Germinal center (tissue), 1 donor: ENCODE measurements around the gene CDH13.

Experiments used
- DNase-seq: peaks from one replicate; pipeline ENCODE4 v3.0.0; 2012; ENCODE audit warnings: mixed read lengths, low spot score

The CDH13 gene

DNA sequence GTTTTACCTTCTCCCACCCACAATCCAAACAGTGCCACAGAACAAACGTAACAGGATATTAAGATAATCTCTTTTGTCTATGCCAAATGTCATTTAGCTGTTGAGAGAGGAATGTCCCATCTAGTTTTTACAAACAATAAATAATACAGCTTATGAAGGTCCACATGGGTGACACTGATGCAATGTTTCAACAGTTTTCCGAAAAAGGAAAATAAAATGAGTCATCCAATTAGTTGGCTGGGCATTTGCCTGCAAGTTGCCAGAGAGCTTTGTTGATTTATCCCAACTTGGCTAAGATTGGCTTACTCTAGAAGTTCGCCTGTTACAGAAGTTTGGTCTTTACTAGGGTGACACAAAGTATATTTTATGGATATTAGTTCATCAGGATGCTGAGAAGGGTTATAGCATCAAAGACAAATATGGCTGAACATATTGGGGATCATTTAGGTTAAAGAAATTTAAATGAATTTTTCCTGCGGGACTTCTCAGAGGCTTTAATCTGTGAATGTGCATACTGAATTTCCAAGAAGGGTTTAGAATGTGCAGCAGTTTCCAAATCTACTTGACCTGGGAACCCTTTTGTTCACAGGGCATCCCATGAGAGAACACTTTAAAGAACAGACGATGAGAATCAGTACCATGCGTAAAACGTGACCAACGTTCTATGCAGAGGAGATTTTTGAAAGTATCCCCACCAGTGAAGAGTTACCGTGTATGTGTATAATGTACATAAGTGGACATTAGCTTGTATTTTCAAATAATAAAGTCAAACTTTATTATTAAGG is 73.1 kb downstream of the CDH13 start:
- no peak for DNase-seq

- no peak for DNase-seq
These were observed 73.9 kb downstream of the CDH13 start for GRCh38 chr16:82700541-82701235.

DNA sequence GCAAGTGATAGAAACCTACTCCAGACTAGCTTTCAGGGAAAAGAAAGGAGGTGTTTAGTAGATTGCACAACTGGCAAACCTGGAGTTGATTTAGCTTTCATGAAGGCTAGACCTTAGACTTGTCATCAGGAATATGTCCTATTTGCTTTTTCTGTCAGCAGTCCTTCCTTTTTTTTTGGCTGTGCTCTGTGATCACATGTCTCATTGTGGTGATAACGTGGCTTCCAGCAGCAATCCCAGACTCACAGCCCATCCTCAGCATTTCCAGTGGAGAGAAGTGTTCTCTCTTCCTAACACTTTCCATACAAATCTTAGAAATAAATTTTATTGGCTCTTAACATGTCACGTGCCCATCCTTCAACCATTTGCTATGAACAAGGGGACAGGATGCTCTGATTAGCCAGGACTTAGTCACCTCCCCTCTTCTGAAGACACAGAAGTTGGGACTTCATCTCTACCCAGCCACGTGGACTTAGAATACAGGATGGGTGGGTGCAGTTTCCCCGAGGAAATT is 74.7 kb downstream of the CDH13 start:
- no peak for DNase-seq

DNA sequence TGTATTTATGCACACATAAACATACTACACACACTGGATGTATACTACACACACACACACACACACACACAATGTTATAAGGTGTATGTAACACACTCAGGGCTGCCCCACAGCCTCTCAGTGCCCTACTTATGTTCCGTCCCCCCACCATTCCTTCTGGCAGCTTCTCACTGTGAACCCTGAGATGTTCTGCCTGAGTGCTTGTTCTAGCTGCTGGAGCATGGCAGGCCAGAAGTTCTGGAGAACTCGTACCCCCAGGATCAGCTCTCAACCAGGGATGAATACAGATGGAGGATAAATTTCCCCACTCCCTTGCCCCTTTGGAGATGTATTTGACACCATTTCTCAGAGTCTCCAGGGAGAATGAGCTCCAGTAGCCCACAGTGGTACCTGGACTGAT is 76.4 kb downstream of the CDH13 start:
- no peak for DNase-seq

DNA sequence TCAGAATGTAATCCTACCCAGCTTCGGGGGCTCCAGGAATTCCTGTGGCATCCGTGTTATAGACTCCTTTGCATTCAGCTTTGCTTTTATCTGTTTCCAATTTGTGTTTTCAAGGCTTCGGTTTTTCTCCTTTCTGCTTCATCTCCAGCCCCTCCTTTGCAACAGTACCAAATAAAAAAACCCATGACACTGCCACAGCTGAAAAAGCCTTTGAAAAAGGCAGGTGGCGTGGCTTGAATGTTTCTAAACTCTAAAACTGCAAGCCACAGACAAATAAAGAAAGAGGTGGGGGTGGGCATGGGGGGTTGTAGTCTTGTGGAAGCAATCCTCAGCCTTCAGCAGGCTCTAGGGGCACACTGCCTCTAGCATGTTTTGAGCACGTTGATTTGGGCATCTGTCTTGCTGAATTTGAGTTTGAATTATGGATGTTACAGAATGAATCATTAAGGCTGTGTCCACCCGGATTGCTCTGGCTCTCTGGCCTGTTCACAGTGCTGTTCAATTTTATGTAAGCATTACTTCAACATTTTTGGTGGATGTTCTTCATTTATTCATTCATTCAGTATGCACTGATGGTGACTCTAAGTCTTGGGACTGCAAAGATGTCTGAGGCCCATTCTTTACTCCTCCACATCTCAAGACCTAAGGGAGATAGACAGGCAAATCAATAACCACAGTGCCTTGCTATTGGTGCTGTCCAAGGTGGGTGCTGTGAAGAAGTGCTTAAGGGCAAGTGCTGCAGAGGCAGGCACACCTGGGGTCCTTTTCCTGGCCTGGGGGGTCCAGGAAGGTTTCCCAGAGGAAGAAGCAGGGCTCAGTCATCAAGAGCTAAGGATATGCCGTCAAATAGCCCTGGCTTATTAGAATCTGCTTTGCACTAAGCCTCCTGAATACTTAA is 77.4 kb downstream of the CDH13 start:
- DNase-seq, result no peak

DNA sequence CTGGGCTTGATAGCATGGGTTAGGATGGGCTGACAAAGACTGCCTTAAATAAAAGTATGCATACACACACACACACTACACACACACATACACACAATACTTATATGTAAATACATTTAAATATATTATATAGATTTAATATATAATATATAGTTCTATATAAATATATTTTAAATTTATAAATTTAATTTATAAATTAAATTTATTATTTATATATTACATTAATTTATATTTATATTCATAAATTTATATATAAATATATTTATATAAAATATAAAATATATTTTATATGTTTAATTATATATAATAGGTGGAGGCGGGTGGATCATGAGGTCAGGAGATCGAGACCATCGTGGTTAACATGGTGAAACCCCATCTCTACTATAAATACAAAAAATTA is 83.2 kb downstream of the CDH13 start:
- DNase-seq, result no peak

GRCh38 chr16:82713778-82714177 is 87.0 kb downstream of the CDH13 start:
- DNase-seq, result no peak

- no peak for DNase-seq
These were observed 88.4 kb downstream of the CDH13 start for GRCh38 chr16:82715160-82715559.

GRCh38 chr16:82715833-82716232 is 89.1 kb downstream of the CDH13 start:
- DNase-seq, result no peak

DNA sequence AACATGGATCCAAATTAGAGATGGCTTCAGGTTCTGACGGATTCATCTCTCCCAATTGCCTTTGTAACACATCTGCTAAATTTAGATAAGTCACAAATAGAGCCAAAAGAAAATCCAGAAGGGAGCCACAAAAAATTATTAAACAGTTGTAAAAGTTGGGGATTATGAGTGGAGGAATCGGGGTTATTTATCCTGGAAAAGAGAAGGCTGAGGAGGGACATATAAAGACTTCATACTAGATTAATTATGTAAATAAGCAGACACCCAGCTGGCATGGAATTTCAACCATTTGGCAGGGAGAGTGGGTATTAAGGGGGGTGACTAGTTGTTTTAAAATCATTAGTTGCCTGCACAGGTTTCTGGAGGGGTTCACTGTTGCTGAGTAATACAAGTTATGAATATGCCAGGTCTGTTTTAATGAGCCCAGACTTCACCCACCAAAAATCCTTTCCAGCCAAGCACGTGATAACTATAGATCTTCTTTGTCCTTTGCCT is 89.6 kb downstream of the CDH13 start:
- no peak for DNase-seq

GRCh38 chr16:82720414-82720813 is 93.6 kb downstream of the CDH13 start:
- no peak for DNase-seq

DNA sequence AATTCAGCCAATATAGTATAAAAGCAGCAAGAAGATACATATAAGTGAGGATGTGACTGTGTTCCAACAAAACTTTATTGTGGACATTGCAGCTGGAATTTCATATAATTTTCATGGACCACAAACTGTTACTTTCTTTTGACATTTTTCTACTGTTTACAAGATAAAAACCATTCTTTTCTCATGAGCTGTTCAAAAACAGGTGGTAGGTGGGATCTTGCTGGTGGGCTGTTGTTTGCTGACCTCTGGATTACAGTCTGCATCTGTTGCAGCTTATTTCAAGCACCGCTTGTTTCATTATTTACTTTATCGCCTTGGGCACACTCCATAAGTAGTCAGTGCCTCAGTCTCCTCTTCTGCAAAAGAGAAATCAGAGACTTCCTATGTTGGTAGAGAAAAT is 99.5 kb downstream of the CDH13 start:
- no peak for DNase-seq

DNA sequence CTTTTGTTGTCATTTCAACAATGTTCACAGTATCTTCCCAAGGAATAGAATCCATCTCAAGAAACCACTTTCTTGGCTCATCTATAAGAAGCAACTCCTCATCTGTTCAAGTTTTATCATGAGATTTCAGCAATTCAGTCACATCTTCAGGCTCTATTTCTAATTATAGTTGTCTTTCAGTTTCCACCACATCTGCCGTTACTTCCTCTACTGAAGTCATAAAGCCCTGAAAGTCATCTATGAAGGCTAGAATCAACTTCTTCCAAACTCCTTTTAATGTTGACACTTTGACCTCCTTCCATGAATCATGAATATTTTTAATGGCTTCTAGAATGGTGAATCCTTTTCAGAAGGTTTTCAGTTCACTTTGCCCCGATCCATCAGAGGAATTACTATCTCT is 102.1 kb downstream of the CDH13 start:
- DNase-seq, result no peak

- DNase-seq, result no peak
These were observed 104.1 kb downstream of the CDH13 start for GRCh38 chr16:82730901-82731300.

GRCh38 chr16:82732461-82732860 is 105.7 kb downstream of the CDH13 start:
- no peak for DNase-seq

DNA sequence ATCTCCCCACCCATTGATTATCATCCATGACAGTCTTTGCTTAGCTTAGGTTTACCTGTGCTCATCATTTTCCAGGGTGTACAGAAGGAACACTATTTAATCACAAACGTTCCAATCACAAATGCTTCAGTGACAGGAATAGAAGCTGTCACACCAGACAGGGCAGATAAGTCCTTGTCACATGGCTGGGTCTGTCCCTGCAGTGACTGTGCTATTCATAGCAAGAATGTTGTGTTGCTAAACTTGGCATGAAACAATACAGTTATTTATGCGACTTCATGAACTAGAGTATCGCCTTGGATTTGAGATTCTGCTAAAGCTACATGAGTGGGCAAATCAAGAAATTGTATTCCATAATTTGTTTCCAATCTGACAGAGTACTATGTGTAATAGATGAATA is 108.4 kb downstream of the CDH13 start:
- DNase-seq, result no peak

DNA sequence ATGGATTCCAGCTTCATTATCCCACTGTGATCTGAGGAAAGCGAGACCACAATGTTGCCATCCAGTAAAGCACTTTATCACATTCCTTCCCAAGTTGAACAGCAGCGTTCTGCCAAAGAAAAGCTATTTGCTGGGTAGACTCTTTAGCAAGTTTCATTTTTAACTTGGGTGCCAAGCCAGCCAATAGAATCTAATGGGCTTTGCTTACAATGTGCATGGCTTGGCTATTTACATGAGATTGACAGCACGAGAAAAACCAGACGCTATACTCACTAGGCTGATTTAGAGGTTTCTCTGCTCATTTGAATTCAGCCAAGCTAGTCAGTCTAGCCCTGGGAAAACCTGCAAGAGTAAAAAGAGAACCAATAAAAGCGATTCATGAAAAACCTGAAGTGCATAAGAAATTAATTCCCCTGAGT is 108.9 kb downstream of the CDH13 start:
- DNase-seq, result no peak

DNA sequence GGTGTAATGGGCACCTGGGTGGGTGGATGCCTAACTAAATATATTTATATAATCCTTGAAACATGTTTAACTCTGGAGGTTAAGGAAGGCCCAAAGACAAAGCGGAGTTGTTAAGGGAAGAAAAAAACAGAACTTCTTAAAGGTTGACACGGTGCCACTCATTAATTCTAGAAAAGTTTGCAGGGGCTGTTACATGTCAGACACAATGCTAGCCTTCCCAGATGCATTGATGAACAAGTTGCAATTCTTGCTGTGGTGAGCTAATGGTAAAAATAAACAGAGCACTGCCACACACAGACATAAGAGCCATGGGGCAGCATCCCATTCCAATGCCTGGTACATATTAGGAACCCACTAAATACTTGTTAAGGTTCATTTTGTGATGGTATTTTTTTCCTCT is 109.5 kb downstream of the CDH13 start:
- DNase-seq, result no peak

GRCh38 chr16:82738699-82739098 is 111.9 kb downstream of the CDH13 start:
- no peak for DNase-seq

GRCh38 chr16:82741073-82741615 is 114.4 kb downstream of the CDH13 start:
- no peak for DNase-seq

- DNase-seq, result no peak
These were observed 118.2 kb downstream of the CDH13 start for GRCh38 chr16:82744958-82745357.

GRCh38 chr16:82748026-82748425 is 121.3 kb downstream of the CDH13 start:
- no peak for DNase-seq
